HEK293 (cell line): ENCODE measurements around the gene NELL1.
"Not testable (repeated sequence)": the region's sequence is repeated elsewhere in the genome, so short reads cannot be mapped to it uniquely, and the experiment has no call there.

Source experiments
- CTCF ChIA-PET: fragments of 350-600 bp; formaldehyde crosslinking; extraction: SDS; loops from one replicate; lab custom pipeline; 2021; ENCODE audit warnings: antibody characterized with exemption; lab: Yijun Ruan, JAX
- POLR2A ChIA-PET: fragments of 300-600 bp; formaldehyde crosslinking; extraction: SDS; loops from one replicate; lab custom pipeline; 2020; ENCODE audit warnings: antibody characterized with exemption, inconsistent platforms; lab: Yijun Ruan, JAX
- H3K27ac ChIP-seq: fragments of 200-500 bp; sonication (Bioruptor generic); 2 replicates; pipeline ENCODE4 v1.5.1; 2014; ENCODE audit warnings: low read depth, low read length, control low read depth, inconsistent platforms; ENCODE audit errors: extremely low read depth
- H3K36me3 ChIP-seq, 2 experiments: fragments of 200-500 bp in 1 of 2; sonication (Bioruptor generic) in 1 of 2; 1 replicate in 1 of 2; 2 replicates in 1 of 2; pipeline ENCODE4 v1.5.1; 2014 to 2017; ENCODE audit warnings: inconsistent platforms in 2 of 2, low read length in 2 of 2; ENCODE audit not compliant: control insufficient read depth in 2 of 2, insufficient read depth in 1 of 2
- H3K4me1 ChIP-seq: fragments of 200-500 bp; sonication (Bioruptor generic); 2 replicates; pipeline ENCODE4 v1.5.1; 2014; ENCODE audit warnings: mild to moderate bottlenecking, low read length, inconsistent platforms; ENCODE audit not compliant: control insufficient read depth, insufficient read depth
- H3K4me3 ChIP-seq: 2 replicates; pipeline ENCODE4 v1.5.1; 2011; ENCODE audit warnings: low read depth, mild to moderate bottlenecking, control low read depth, low read length, moderate library complexity
- H3K9me3 ChIP-seq: fragments of 200-500 bp; sonication (Bioruptor generic); 2 replicates; pipeline ENCODE4 v1.5.1; 2014; ENCODE audit warnings: low read depth, low read length, inconsistent platforms; ENCODE audit not compliant: control insufficient read depth, insufficient read depth
- GLI4 ChIP-seq: fragments of 450-650 bp; formaldehyde crosslinking; IDR thresholded peaks from 2 replicates; pipeline ENCODE4 v1.5.1; 2016; ENCODE audit warnings: missing biosample characterization, missing genetic modification characterization
- IKZF3 ChIP-seq: fragments of 450-650 bp; IDR thresholded peaks from 2 replicates; pipeline ENCODE4 v1.5.0; 2018; ENCODE audit warnings: missing biosample characterization, mild to moderate bottlenecking, missing genetic modification characterization, moderate library complexity
- OVOL3 ChIP-seq: fragments of 450-650 bp; formaldehyde crosslinking; IDR thresholded peaks from 2 replicates; pipeline ENCODE4 v1.5.1; 2016; ENCODE audit warnings: missing biosample characterization, missing genetic modification characterization
- SETDB1 ChIP-seq: IDR thresholded peaks from one replicate; pipeline ENCODE4 v1.6.1; 2017; ENCODE audit warnings: mild to moderate bottlenecking, low read length, moderate library complexity, mixed read lengths; ENCODE audit not compliant: insufficient read length
- SP3 ChIP-seq: fragments of 450-650 bp; formaldehyde crosslinking; IDR thresholded peaks from 2 replicates; pipeline ENCODE4 v1.5.1; 2016; ENCODE audit warnings: missing biosample characterization, missing genetic modification characterization
- SP7 ChIP-seq: fragments of 450-650 bp; formaldehyde crosslinking; IDR thresholded peaks from 2 replicates; pipeline ENCODE4 v1.5.1; 2016; ENCODE audit warnings: missing biosample characterization, missing genetic modification characterization
- ZBTB20 ChIP-seq: fragments of 450-650 bp; formaldehyde crosslinking; IDR thresholded peaks from 2 replicates; pipeline ENCODE4 v1.5.1; 2016; ENCODE audit warnings: missing biosample characterization, missing genetic modification characterization
- ZFHX2 ChIP-seq: fragments of 450-650 bp; formaldehyde crosslinking; conservative IDR thresholded peaks from 2 replicates; pipeline ENCODE4 v1.5.1; 2016; ENCODE audit warnings: missing biosample characterization, missing genetic modification characterization
- ZNF132 ChIP-seq: fragments of 450-650 bp; formaldehyde crosslinking; IDR thresholded peaks from 2 replicates; pipeline ENCODE4 v1.5.1; 2017; ENCODE audit warnings: missing biosample characterization, missing genetic modification characterization, borderline replicate concordance
- ZNF138 ChIP-seq: fragments of 450-650 bp; formaldehyde crosslinking; IDR thresholded peaks from 2 replicates; pipeline ENCODE4 v1.5.1; 2016; ENCODE audit warnings: missing biosample characterization, missing genetic modification characterization, borderline replicate concordance
- ZNF221 ChIP-seq: fragments of 450-650 bp; formaldehyde crosslinking; IDR thresholded peaks from 2 replicates; pipeline ENCODE4 v1.5.1; 2017; ENCODE audit warnings: missing biosample characterization, missing genetic modification characterization, borderline replicate concordance
- ZNF311 ChIP-seq: fragments of 450-650 bp; formaldehyde crosslinking; IDR thresholded peaks from 2 replicates; pipeline ENCODE4 v1.5.1; 2017; ENCODE audit warnings: missing biosample characterization, missing genetic modification characterization, borderline replicate concordance
- ZNF433 ChIP-seq: fragments of 450-650 bp; formaldehyde crosslinking; IDR thresholded peaks from 2 replicates; pipeline ENCODE4 v1.5.1; 2016; ENCODE audit warnings: missing biosample characterization, missing genetic modification characterization, low read depth
- ZNF777 ChIP-seq: fragments of 450-650 bp; formaldehyde crosslinking; IDR thresholded peaks from 2 replicates; pipeline ENCODE4 v1.5.1; 2017; ENCODE audit warnings: missing biosample characterization, missing genetic modification characterization, borderline replicate concordance
- TF ChIP-seq, protein P1 (sequence below): fragments of 450-650 bp; formaldehyde crosslinking; IDR thresholded peaks from 2 replicates; pipeline ENCODE4 v1.5.1; 2016; ENCODE audit warnings: missing biosample characterization, missing genetic modification characterization
- TF ChIP-seq, protein P2 (sequence below): fragments of 450-650 bp; formaldehyde crosslinking; IDR thresholded peaks from 2 replicates; pipeline ENCODE4 v1.5.1; 2017; ENCODE audit warnings: missing biosample characterization, missing genetic modification characterization
- TF ChIP-seq, protein P3 (sequence below): fragments of 450-650 bp; formaldehyde crosslinking; IDR thresholded peaks from 2 replicates; pipeline ENCODE4 v1.5.1; 2016; ENCODE audit warnings: missing biosample characterization, missing genetic modification characterization
- TF ChIP-seq, protein P4 (sequence below): fragments of 450-650 bp; formaldehyde crosslinking; IDR thresholded peaks from 2 replicates; pipeline ENCODE4 v1.5.1; 2016; ENCODE audit warnings: missing biosample characterization, missing genetic modification characterization

The NELL1 gene

DNA sequence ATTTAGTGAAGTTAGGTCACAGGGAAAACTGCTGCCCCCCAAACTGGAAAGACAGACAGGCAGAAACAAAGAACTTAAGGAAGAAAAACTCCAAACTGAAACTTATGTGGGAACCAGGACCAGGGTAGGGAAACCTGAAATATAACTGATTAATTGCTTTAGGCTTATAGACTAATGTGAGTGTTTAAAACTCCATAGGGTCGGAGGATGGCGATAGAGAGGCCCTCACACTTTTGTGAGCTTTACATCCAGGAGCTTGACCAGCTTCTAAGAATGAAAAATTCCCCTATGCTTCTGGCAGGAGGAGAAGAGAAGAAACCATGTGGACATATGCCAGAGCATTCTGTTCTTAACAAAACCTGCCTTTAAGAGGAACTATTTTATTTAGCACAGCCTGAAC, 598.6 kb downstream of the NELL1 start:
- POLR2A ChIA-PET, result no interaction called here
- TF ChIP-seq ZFHX2 (tag by site-specific recombination), result no peak
- CTCF ChIA-PET, result interaction anchor here (0.8 kb wide), 1 partner anchor 14 kb away, joined by 3 read pairs; no protein-coding TSS in a partner anchor

DNA sequence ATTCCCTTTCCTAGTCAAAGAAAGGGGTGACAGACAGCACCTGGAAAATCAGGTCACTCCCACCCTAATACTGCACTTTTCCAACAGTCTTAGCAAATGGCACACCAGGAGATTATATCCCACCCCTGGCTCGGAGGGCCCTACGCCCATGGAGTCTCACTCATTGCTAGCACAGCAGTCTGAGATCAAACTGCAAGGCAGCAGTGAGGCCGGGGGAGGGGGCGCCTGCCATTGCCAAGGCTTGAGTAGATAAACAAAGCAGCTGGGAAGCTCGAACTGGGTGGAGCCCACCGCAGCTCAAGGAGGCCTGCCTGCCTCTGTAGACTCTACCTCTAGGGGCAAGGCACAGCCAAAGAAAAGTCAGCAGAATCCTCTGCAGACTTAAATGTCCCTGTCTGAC, 602.8 kb downstream of the NELL1 start:
- H3K36me3 ChIP-seq, H3K4me3 ChIP-seq, POLR2A ChIA-PET, H3K27ac ChIP-seq, CTCF ChIA-PET, H3K9me3 ChIP-seq, H3K4me1 ChIP-seq: not testable (repeated sequence)

More for the DNA sequence above, 598.6 kb downstream of the NELL1 start:
- Histone ChIP-seq H3K4me1 (no peaks in the 10 kb centered on the region), H3K27ac (no peak overlapping the region), H3K9me3 (no peaks in the 10 kb centered on the region), H3K4me3 (no peak overlapping the region), H3K36me3 (no peaks in the 10 kb centered on the region)

DNA sequence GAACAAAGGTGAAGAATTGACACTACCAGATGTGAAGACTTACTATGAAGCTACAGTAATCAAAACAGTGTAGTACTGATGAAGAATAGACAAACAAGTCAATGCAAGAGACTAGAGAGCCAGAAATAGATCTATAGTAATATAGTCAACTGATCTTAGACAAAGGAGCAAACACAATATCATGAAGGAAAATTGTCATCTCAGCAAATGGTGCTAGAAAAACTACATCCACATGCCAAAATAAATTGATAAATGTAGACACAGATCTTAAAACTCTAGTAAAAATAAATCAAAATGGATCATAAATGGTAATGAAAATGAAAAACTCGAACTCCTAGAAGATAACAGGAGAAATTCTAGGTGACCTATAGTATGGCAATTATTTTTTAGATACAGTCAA, 609.5 kb downstream of the NELL1 start:
- Histone ChIP-seq H3K36me3 (no peaks in the 10 kb centered on the region), H3K27ac (no peak overlapping the region), H3K9me3 (no peaks in the 10 kb centered on the region), H3K4me1 (no peaks in the 10 kb centered on the region), H3K4me3 (no peak overlapping the region)
- CTCF ChIA-PET, result no interaction called here
- no peak for TF ChIP-seq SP7 (tag by site-specific recombination)
- TF ChIP-seq GLI4 (tag by site-specific recombination), result no peak
- no peak for TF ChIP-seq ZNF221
- TF ChIP-seq, protein P1, sequence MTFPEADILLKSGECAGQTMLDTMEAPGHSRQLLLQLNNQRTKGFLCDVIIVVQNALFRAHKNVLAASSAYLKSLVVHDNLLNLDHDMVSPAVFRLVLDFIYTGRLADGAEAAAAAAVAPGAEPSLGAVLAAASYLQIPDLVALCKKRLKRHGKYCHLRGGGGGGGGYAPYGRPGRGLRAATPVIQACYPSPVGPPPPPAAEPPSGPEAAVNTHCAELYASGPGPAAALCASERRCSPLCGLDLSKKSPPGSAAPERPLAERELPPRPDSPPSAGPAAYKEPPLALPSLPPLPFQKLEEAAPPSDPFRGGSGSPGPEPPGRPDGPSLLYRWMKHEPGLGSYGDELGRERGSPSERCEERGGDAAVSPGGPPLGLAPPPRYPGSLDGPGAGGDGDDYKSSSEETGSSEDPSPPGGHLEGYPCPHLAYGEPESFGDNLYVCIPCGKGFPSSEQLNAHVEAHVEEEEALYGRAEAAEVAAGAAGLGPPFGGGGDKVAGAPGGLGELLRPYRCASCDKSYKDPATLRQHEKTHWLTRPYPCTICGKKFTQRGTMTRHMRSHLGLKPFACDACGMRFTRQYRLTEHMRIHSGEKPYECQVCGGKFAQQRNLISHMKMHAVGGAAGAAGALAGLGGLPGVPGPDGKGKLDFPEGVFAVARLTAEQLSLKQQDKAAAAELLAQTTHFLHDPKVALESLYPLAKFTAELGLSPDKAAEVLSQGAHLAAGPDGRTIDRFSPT (tag by site-specific recombination), result no peak
- TF ChIP-seq IKZF3 (tag by site-specific recombination), result no peak
- TF ChIP-seq OVOL3 (tag by site-specific recombination), result no peak
- no peak for TF ChIP-seq ZBTB20 (tag by site-specific recombination)
- no peak for TF ChIP-seq ZNF777 (tag by site-specific recombination)
- no peak for TF ChIP-seq ZNF433
- TF ChIP-seq ZNF132 (tag by site-specific recombination), result no peak
- no peak for TF ChIP-seq ZNF138 (tag by site-specific recombination)
- TF ChIP-seq, protein P2, sequence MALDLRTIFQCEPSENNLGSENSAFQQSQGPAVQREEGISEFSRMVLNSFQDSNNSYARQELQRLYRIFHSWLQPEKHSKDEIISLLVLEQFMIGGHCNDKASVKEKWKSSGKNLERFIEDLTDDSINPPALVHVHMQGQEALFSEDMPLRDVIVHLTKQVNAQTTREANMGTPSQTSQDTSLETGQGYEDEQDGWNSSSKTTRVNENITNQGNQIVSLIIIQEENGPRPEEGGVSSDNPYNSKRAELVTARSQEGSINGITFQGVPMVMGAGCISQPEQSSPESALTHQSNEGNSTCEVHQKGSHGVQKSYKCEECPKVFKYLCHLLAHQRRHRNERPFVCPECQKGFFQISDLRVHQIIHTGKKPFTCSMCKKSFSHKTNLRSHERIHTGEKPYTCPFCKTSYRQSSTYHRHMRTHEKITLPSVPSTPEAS (tag by site-specific recombination), result no peak
- TF ChIP-seq SETDB1, result no peak
- POLR2A ChIA-PET, result no interaction called here

- Histone ChIP-seq H3K27ac (no peak overlapping the region), H3K36me3 (no peaks in the 10 kb centered on the region), H3K4me1 (no peaks in the 10 kb centered on the region), H3K4me3 (no peak overlapping the region), H3K9me3 (no peaks in the 10 kb centered on the region)
- TF ChIP-seq, protein P3, sequence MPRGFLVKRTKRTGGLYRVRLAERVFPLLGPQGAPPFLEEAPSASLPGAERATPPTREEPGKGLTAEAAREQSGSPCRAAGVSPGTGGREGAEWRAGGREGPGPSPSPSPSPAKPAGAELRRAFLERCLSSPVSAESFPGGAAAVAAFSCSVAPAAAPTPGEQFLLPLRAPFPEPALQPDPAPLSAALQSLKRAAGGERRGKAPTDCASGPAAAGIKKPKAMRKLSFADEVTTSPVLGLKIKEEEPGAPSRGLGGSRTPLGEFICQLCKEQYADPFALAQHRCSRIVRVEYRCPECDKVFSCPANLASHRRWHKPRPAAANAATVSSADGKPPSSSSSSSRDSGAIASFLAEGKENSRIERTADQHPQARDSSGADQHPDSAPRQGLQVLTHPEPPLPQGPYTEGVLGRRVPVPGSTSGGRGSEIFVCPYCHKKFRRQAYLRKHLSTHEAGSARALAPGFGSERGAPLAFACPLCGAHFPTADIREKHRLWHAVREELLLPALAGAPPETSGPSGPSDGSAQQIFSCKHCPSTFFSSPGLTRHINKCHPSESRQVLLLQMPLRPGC, result no peak
- TF ChIP-seq ZNF311 (tag by site-specific recombination), result no peak
- TF ChIP-seq SP3 (tag by site-specific recombination), result no peak
- TF ChIP-seq, protein P4, sequence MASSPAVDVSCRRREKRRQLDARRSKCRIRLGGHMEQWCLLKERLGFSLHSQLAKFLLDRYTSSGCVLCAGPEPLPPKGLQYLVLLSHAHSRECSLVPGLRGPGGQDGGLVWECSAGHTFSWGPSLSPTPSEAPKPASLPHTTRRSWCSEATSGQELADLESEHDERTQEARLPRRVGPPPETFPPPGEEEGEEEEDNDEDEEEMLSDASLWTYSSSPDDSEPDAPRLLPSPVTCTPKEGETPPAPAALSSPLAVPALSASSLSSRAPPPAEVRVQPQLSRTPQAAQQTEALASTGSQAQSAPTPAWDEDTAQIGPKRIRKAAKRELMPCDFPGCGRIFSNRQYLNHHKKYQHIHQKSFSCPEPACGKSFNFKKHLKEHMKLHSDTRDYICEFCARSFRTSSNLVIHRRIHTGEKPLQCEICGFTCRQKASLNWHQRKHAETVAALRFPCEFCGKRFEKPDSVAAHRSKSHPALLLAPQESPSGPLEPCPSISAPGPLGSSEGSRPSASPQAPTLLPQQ (tag by site-specific recombination), result no peak
- ChIA-PET CTCF (no interaction called here), POLR2A (no interaction called here)
Observed at GRCh38 chr11:21285104-21285503, 615.7 kb downstream of the NELL1 start.
